Bronchus fibroblast of lung (primary cell): ENCODE measurements around the gene ZNF586. TPM values are rescaled to one million over a fixed set of nuclear protein-coding genes. Genes with fewer than 3 reads are reported as not detected.

ENCODE experiments used
- total RNA-seq: library from RNA; depleted of rRNA; stranded (reverse); fragments of >200 nt; gene quantifications from 2 replicates; pipeline ENCODE4 v1.2.3, GENCODE V29; 2015

The ZNF586 gene
- total RNA-seq = 4.9 and 5.9 TPM in 2 replicates

GRCh38 chr19:57769345-57770131 is at the start of gene ZNF586:
Gene ZNF586, plus strand, starts transcription at chr19:57769676. Its CDS starts 167 bp downstream, at chr19:57769843.

GRCh38 chr19:57746580-57747471 is 22.6 kb upstream of the ZNF586 start, which contains the start of gene ZNF776:
Gene ZNF776, plus strand, starts transcription at chr19:57746815. Its CDS starts 244 bp downstream, at chr19:57747059.

GRCh38 chr19:57814505-57815246 is 45.2 kb downstream of the ZNF586 start, which contains the start of gene ZNF552:
Gene ZNF552, minus strand, starts transcription at chr19:57814913. Its CDS starts 170 bp downstream, at chr19:57814743.

GRCh38 chr19:57830071-57830602 is 60.7 kb downstream of the ZNF586 start, which contains the start of gene ZNF587B:
Gene ZNF587B, plus strand, starts transcription at chr19:57830299. Its CDS starts 230 bp downstream, at chr19:57830529.

Other genes with a start within 250 kb of the ZNF586 start
- gene ZNF549, start 242.3 kb upstream of the ZNF586 start, total RNA-seq = 2.5 and 3.9 TPM in 2 replicates
- gene ZNF550, start 209.8 kb upstream of the ZNF586 start, total RNA-seq = 3.6 and 4.9 TPM in 2 replicates
- 2.7 TPM in 2 replicates for gene ZNF416, start 190.8 kb upstream of the ZNF586 start, total RNA-seq
- 4.2 and 4.7 TPM in 2 replicates for gene ZIK1, start 185.5 kb upstream of the ZNF586 start, total RNA-seq
- 5.8 and 9.1 TPM in 2 replicates for gene ZNF530, start 169.8 kb upstream of the ZNF586 start, total RNA-seq
- gene ZNF134, start 155.4 kb upstream of the ZNF586 start, total RNA-seq = 8.4 and 9.1 TPM in 2 replicates
- gene ZNF211, start 136.5 kb upstream of the ZNF586 start, total RNA-seq = 3.4 and 3.9 TPM in 2 replicates
- not detected in 2 replicates for gene ZSCAN4, start 100.7 kb upstream of the ZNF586 start, total RNA-seq
- gene ZNF551, start 87.7 kb upstream of the ZNF586 start, total RNA-seq = 4.0 and 6.8 TPM in 2 replicates
- gene ZNF154, start 60.5 kb upstream of the ZNF586 start, total RNA-seq = 1.0 and 1.3 TPM in 2 replicates
- gene ZNF671, start 42.1 kb upstream of the ZNF586 start, total RNA-seq = 3.4 and 4.5 TPM in 2 replicates
- gene ZNF776, start 22.9 kb upstream of the ZNF586 start, total RNA-seq = 4.8 and 5.7 TPM in 2 replicates
- gene ZNF552, start 45.2 kb downstream of the ZNF586 start, total RNA-seq = 3.0 and 4.2 TPM in 2 replicates
- gene ZNF587B, start 60.6 kb downstream of the ZNF586 start, total RNA-seq = 8.0 and 9.6 TPM in 2 replicates
- gene ZNF587, start 80.2 kb downstream of the ZNF586 start, total RNA-seq = 8.5 and 13.4 TPM in 2 replicates
- gene ZNF814, start 119.4 kb downstream of the ZNF586 start, total RNA-seq = 4.5 and 4.9 TPM in 2 replicates
- gene ZNF417, start 146.9 kb downstream of the ZNF586 start, total RNA-seq = 4.5 and 8.6 TPM in 2 replicates
- 1.2 and 1.3 TPM in 2 replicates for gene ZNF418, start 165.7 kb downstream of the ZNF586 start, total RNA-seq
- gene ZNF256, start 178.0 kb downstream of the ZNF586 start, total RNA-seq = 1.9 and 2.4 TPM in 2 replicates
- gene C19orf18, start 204.9 kb downstream of the ZNF586 start, total RNA-seq = not detected in 2 replicates
- gene ZNF606, start 233.1 kb downstream of the ZNF586 start, total RNA-seq = 7.4 TPM in 2 replicates